IPS-NIHi7 (cell line): Measurements from ENCODE around the gene CPN2.
A peak's percentile ranks its signal among the peaks of the same experiment; 100 is the strongest.

Experiments used
- DNase-seq: peaks from one replicate; pipeline ENCODE4 v3.0.0; 2012; ENCODE audit warnings: mixed read lengths; ENCODE audit errors: extremely low spot score

CPN2 gene

GRCh38 chr3:194313560-194314387 is 37.4 kb downstream of the CPN2 start:
- DNase-seq = peak; percentile 43

- DNase-seq = no peak
Observed at GRCh38 chr3:194312743-194313281, 38.3 kb downstream of the CPN2 start.

DNA sequence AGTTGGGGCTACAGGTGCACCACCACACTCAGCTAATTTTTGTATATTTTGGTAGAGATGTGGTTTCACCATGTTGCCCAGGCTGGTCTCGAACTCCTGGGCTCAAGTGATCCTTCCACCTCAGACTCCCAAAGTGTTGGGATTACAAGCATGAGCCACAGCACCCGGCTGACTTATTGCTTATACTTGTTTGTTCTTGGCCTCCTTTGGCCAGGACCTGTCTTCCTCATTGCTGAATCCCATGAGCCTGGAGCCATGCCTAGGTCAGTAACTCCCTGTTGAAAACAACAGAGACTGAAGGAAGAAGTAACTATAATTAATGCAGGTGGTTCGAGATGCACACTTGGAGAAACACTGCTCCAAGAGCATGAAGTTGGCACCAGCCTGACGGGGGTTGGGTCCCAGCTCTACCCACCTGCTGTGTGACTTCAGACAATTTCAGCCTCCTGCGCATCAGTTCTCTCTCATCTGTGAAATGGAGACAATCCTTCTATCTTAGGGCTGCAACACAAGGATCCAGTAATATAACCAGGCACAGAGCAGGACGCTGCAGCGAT is 38.9 kb downstream of the CPN2 start:
- no peak for DNase-seq

- no peak for DNase-seq
Observed at GRCh38 chr3:194311000-194311399, 40.1 kb downstream of the CPN2 start.

GRCh38 chr3:194310060-194310835 is 40.9 kb downstream of the CPN2 start:
- DNase-seq = no peak

- no peak for DNase-seq
Observed at GRCh38 chr3:194308601-194309449, 42.3 kb downstream of the CPN2 start.

- DNase-seq = no peak
Observed at GRCh38 chr3:194307849-194308248, 43.3 kb downstream of the CPN2 start.

DNA sequence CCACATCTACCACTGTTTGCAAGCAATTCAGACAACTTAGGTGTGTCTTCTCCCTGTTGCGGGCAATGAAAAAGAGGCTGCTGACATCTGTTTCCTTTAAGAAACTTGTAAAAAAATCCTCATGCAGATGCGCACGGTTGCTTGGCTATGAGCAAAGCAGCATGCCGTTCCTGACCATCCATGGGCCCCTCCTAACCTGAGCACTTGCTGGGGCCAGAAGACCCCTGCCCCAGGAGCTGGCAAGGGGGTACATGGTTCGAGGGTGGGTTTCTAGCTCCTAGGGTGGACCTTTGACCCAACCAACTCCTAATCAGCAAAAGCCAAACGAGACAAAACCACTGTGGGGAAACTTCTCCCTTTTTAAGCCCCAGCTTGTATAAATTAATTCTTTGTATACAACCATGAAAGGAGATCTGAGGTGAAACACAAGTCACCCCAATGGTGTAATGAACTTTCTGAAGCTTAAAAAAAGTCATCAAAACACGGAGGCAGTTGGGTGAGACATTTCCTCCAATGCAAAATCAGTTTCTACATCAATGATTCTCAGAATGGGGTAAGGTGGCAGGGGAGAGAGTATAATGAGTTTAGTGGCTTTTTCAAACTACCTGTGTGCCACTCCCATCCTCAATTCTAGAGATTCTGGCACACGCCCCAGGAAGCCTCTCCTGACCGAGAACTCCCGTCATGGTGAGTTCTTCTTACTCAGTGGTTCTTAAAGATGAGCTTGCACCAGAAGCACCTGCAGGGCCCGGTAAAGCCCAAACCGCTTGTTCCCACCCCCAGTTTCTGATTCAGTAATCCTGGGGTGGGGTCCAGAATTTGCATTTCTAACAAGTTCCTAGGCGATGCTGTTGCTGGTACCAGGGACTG is 44.1 kb downstream of the CPN2 start:
- no peak for DNase-seq

DNA sequence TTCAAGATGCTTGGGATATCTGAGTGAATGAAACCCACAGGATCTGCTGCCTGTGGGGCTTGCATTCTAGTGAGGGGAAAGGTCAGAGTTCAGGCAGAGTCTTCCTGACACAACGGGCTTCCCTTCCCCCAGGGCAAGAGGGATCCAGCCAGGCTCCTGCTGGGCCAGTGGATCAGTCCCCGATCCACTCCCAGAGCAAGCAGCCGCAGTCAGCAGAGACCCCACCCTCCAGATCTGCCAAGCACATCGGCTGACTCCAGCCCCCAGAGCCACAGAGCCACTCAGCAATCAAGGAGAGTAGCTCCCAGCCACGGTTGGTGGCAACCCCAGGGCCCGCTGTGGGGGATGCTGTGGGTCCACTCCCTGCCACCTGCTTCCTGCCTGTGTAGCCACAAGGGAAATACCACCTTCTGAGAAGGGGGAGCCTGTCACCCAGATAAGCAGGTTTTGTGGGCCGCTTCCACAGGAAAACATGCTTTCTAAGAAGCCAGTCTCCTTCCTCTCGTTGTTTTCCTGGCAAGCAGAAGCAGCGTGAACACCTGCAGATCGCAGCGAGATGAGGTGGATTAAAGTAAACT is 44.9 kb downstream of the CPN2 start:
- DNase-seq = no peak

DNA sequence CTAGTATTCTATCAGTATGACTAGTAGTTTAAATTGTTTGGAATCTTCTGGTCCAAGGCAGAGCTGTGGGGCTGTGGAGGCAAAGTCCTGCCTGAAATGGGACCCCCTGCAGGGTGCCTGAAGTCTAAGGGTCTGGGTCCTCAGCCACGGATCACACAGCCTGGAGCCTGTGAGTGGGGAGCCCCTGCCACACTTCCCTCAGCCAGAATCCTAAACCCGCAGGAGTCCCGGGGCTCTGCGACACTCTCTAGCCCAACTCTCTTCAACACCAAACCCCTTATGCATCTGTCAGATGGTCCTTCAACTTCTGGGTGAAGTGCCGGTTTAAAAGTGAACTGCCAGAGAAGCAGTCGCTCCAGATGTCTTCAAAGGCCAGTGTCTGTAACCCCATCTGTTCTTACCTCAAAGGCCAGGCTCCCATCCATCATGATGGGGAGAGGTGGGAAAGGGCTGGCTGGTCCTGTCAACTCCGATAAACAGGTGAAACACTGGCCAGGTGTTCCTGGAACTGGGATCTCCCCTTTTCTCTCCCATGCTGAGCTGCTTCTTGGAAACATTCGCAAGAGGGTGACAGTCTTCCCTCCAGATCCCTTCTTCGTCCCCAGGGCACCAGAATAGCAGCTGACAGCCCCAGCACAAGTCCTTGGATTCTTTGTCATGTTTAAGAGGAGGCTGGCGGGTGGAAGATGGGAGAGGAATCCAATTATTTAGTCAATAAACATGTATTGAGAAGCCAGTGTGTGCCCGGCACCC is 45.6 kb downstream of the CPN2 start:
- DNase-seq = no peak

GRCh38 chr3:194304186-194304917 is 46.8 kb downstream of the CPN2 start:
- no peak for DNase-seq

GRCh38 chr3:194303749-194304148 is 47.4 kb downstream of the CPN2 start:
- DNase-seq = no peak

- DNase-seq = no peak
Observed at GRCh38 chr3:194301730-194302129, 49.4 kb downstream of the CPN2 start.

- DNase-seq = no peak
Observed at GRCh38 chr3:194300936-194301335, 50.2 kb downstream of the CPN2 start.

- DNase-seq = peak; percentile 73
Observed at GRCh38 chr3:194300382-194300758, 50.8 kb downstream of the CPN2 start.

GRCh38 chr3:194298331-194299227 is 52.5 kb downstream of the CPN2 start:
- DNase-seq = no peak

DNA sequence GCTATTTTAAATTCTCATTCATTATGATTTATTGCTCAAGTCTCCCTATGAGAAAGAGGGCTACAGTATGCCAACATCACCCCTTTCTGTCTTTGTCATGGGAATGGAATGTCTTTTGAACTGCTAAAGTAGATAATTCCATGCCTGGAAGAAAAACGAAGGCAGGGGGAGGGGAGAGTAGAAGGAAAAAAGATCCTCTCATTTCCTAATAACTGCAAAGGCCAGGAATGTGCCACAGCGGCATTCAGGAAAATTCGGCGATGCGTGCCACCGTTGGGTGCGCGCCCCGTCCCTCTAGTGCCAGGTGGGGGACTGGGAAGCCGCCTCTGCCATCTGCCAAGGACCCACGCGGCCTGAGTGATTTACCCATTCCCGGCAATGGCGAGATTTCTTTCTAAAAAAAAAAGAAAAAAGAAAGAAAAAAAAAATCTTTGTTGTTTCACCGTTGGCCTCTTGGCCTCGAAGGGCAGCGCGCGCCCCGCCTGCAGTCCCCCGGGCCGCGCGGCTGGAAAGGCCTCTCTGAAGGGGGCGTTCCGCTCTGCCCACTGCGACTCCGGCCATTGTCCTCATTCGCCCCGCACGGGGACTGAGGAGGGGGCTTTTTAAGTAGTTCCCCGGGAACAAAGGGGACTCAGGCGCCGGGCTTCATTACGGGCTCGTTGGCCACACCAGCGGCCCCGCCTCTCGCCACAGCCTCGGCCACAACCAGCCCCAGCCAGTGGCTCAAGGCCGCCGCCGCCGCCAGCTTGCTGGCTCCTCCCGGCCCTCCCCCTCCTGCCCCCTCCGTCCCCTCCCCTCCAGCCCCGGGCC is 54.5 kb downstream of the CPN2 start:
- peak; percentile 85 for DNase-seq
